Upper lobe of right lung (tissue), 1 donor: ENCODE results near the gene BLCAP. TPM values are rescaled to one million over a fixed set of nuclear protein-coding genes. Genes with fewer than 3 reads are reported as not detected.

Experiments used
- ATAC-seq: fragments of 200-7000 bp; cut with Tn5 transposase; one replicate; pipeline ENCODE4 v1.9.1; 2020; ENCODE audit warnings: mild to moderate bottlenecking, moderate library complexity
- DNase-seq: peaks from one replicate; pipeline ENCODE4 v3.0.0-alpha.2; 2020
- H3K27ac ChIP-seq: fragments of 200-600 bp; one replicate; pipeline ENCODE4 v1.8.0; 2022
- H3K27me3 ChIP-seq: fragments of 200-600 bp; one replicate; pipeline ENCODE4 v1.8.0; 2022; ENCODE audit warnings: mild to moderate bottlenecking
- H3K36me3 ChIP-seq: fragments of 200-600 bp; one replicate; pipeline ENCODE4 v1.8.0; 2022
- H3K4me1 ChIP-seq: fragments of 200-600 bp; one replicate; pipeline ENCODE4 v1.8.0; 2022
- H3K4me3 ChIP-seq: fragments of 200-600 bp; one replicate; pipeline ENCODE4 v1.8.0; 2022; ENCODE audit warnings: mild to moderate bottlenecking
- H3K9me3 ChIP-seq: fragments of 200-600 bp; one replicate; pipeline ENCODE4 v1.8.0; 2022
- CTCF ChIP-seq: fragments of 200-600 bp; IDR thresholded peaks from one replicate; pipeline ENCODE4 v1.8.0; 2022; ENCODE audit warnings: antibody characterized with exemption
- intact Hi-C: fragments of 100-400 bp; cut with DNase I; formaldehyde crosslinking; loops from one replicate; pipeline ENCODE4 v1.11.0; 2022
- total RNA-seq: library from RNA; stranded (reverse); fragmentation: NEBNext Ultra II Directional; extraction: Animal tissue kit (Norgen Biotek cat#: 25700); gene quantifications from one replicate; pipeline ENCODE4 v1.2.1, GENCODE V29; 2021
- donor health status: DM: no; HTN: yes; CAD: no; lungs with severe emphysema.

BLCAP gene
- total RNA-seq, 1 donor from 2014 or later = 74.8 TPM

DNA sequence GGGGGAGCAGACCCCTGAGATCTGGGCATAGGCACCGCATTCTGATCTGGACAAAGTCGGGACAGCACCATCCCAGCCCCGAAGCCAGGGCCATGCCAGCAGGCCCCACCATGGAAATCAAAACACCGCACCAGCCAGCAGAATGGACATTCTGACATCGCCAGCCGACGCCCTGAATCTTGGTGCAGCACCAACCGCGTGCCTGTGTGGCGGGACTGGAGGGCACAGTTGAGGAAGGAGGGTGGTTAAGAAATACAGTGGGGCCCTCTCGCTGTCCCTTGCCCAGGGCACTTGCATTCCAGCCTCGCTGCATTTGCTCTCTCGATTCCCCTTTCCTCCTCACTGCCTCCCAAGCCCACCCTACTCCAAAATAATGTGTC lies 4.7 kb downstream of the BLCAP start:
- intact Hi-C loops = no loop called here
- TF ChIP-seq CTCF = no peak
- DNase-seq = no peak
- no peaks in the 10 kb centered on the region for H3K36me3 ChIP-seq
- peaks cover 61% of the 10 kb centered on the region for H3K4me1 ChIP-seq
- no peaks in the 10 kb centered on the region for H3K27me3 ChIP-seq
- no peak overlapping the region for H3K4me3 ChIP-seq
- no peak overlapping the region for H3K27ac ChIP-seq
- no peaks in the 10 kb centered on the region for H3K9me3 ChIP-seq
- ATAC-seq = no peak

GRCh38 chr20:37522260-37523011 lies 5.2 kb downstream of the BLCAP start:
- Histone ChIP-seq H3K9me3 (no peaks in the 10 kb centered on the region), H3K4me3 (peak overlapping the region; percentile 34), H3K27ac (no peak overlapping the region), H3K36me3 (peaks cover 4% of the 10 kb centered on the region), H3K27me3 (no peaks in the 10 kb centered on the region), H3K4me1 (peaks cover 62% of the 10 kb centered on the region)
- DNase-seq = peak; percentile 88
- ATAC-seq = peak; percentile 76
- TF ChIP-seq CTCF = no peak
- intact Hi-C loops = no loop called here

- H3K4me1 ChIP-seq = peaks cover 66% of the 10 kb centered on the region
- no peaks in the 10 kb centered on the region for H3K9me3 ChIP-seq
- ATAC-seq (no peak), DNase-seq (no peak)
- TF ChIP-seq CTCF = no peak
- intact Hi-C loops = no loop called here
- no peak within 1 kb of the TSS for H3K27ac ChIP-seq
- no peaks in the 10 kb centered on the region for H3K27me3 ChIP-seq
- peaks cover 5% of the 10 kb centered on the region for H3K36me3 ChIP-seq
- peak within 1 kb of the TSS; percentile 34 for H3K4me3 ChIP-seq
Measured at GRCh38 chr20:37521061-37521771, 6.5 kb downstream of the BLCAP start, which contains the start of gene NNAT. NNAT (plus strand) TSS chr20:37521250; CDS start chr20:37521332, 82 bp downstream.

- Histone ChIP-seq H3K9me3 (no peaks in the 10 kb centered on the region), H3K27me3 (no peaks in the 10 kb centered on the region), H3K36me3 (peaks cover 5% of the 10 kb centered on the region), H3K27ac (no peak overlapping the region), H3K4me3 (no peak overlapping the region), H3K4me1 (peaks cover 60% of the 10 kb centered on the region)
- intact Hi-C loops = no loop called here
- DNase-seq (no peak), ATAC-seq (no peak)
- TF ChIP-seq CTCF = no peak
Measured at GRCh38 chr20:37520419-37520955, 7.2 kb downstream of the BLCAP start.

GRCh38 chr20:37519508-37520418 lies 7.9 kb downstream of the BLCAP start:
- H3K27me3 ChIP-seq = no peaks in the 10 kb centered on the region
- TF ChIP-seq CTCF = peak; percentile 7
- intact Hi-C loops = loop anchor here (10.0 kb wide), 1 partner anchor 105 kb away; no protein-coding TSS in a partner anchor
- no peak overlapping the region for H3K4me3 ChIP-seq
- peaks cover 52% of the 10 kb centered on the region for H3K4me1 ChIP-seq
- no peak overlapping the region for H3K27ac ChIP-seq
- ATAC-seq (peak; percentile 3), DNase-seq (no peak)
- H3K9me3 ChIP-seq = no peaks in the 10 kb centered on the region
- H3K36me3 ChIP-seq = peaks cover 11% of the 10 kb centered on the region
